ENCODE data around the gene GPR42.

DNA sequence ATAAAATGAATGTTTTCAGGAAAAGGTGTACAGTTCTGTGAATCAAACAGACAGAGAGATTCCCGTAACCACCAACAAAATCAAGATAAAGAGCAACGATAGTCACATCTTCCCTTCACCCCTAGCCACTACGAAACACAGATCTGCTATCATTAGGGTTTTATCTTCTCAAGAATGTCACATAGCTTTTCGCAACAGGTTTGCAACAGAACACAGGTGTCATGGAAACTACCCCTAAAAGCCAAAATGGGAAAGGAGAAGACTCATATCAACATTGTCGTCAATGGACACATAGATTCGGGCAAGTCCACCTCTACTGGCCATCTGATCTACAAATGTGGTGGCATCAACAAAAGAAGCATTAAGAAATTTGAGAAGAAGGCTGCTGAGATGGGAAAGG is 11.1 kb downstream of the GPR42 start:
- TF ChIP-seq, protein P1, sequence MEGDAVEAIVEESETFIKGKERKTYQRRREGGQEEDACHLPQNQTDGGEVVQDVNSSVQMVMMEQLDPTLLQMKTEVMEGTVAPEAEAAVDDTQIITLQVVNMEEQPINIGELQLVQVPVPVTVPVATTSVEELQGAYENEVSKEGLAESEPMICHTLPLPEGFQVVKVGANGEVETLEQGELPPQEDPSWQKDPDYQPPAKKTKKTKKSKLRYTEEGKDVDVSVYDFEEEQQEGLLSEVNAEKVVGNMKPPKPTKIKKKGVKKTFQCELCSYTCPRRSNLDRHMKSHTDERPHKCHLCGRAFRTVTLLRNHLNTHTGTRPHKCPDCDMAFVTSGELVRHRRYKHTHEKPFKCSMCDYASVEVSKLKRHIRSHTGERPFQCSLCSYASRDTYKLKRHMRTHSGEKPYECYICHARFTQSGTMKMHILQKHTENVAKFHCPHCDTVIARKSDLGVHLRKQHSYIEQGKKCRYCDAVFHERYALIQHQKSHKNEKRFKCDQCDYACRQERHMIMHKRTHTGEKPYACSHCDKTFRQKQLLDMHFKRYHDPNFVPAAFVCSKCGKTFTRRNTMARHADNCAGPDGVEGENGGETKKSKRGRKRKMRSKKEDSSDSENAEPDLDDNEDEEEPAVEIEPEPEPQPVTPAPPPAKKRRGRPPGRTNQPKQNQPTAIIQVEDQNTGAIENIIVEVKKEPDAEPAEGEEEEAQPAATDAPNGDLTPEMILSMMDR (IDR thresholded peaks at IDR 0.05 in 2 of 3, conservative IDR thresholded peaks at IDR 0.05 in 1 of 3; ENCODE audit: borderline replicate concordance in 1 of 3, insufficient read depth in 1 of 3, low read depth in 2 of 3, low read length in 2 of 3): no peak
- TF ChIP-seq RAD21 (IDR thresholded peaks at IDR 0.05; ENCODE audit: low read depth) (no peak), POLR2A (IDR thresholded peaks at IDR 0.05; ENCODE audit: borderline replicate concordance, extremely low read depth, insufficient read depth, insufficient read length) (no peak)
- TF ChIP-seq, protein P2, sequence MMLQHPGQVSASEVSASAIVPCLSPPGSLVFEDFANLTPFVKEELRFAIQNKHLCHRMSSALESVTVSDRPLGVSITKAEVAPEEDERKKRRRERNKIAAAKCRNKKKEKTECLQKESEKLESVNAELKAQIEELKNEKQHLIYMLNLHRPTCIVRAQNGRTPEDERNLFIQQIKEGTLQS (IDR thresholded peaks at IDR 0.05): no peak
